HCT116 (cell line): ENCODE measurements around the gene NFIA. TPM values are rescaled to one million over a fixed set of nuclear protein-coding genes. Genes with fewer than 3 reads are reported as not detected.

ENCODE experiments used
- ATAC-seq: fragments of 200-7000 bp; cut with Tn5 transposase; 2 replicates; pipeline ENCODE4 v1.9.1; 2020; ENCODE audit warnings: mild to moderate bottlenecking, moderate library complexity
- BruUV-seq: library from RNA; stranded (reverse); fragments of 400-500 nt; replicated peaks from 2 replicates; lab custom pipeline; 2021; lab: Mats Ljungman, UMichigan
- CTCF ChIA-PET: fragments of 300-600 bp; sonication (Branson Sonifier 250); formaldehyde crosslinking; loops from one replicate; lab custom pipeline; 2021; ENCODE audit warnings: antibody characterized with exemption; lab: Charles Lee
- POLR2A ChIA-PET: fragments of 300-600, 350-600 bp; sonication (Branson Sonifier 250); formaldehyde crosslinking; loops from one replicate; lab custom pipeline; 2021; ENCODE audit warnings: antibody characterized with exemption; lab: Charles Lee
- RAD21 ChIA-PET, 2 experiments: fragments of 300-600 bp; sonication (Branson Sonifier 250); formaldehyde crosslinking; loops; one replicate each; lab custom pipeline; 2023; ENCODE audit warnings: low total read pairs in 2 of 2; ENCODE audit not compliant: uncharacterized antibody in 2 of 2, unreplicated experiment in 2 of 2, low non-redundant PET in 1 of 2; lab: Charles Lee
- DNase-seq: peaks from one replicate; pipeline ENCODE4 v3.0.0-alpha.2; 2010; ENCODE audit warnings: low read depth, low spot score
- H2AFZ ChIP-seq: fragments of 200-600 bp; shearing (Covaris generic), sonication (generic); 2 replicates; pipeline ENCODE4 v1.6.1; 2017; ENCODE audit warnings: low read depth, mixed run types, mixed read lengths, antibody characterized with exemption, low read length; ENCODE audit not compliant: poor library complexity, severe bottlenecking
- H3K27ac ChIP-seq: 2 replicates; pipeline ENCODE4 v1.5.1; 2012; ENCODE audit warnings: low read depth, low read length
- H3K27me3 ChIP-seq: fragments of 200-600 bp; sonication (generic); 2 replicates; pipeline ENCODE4 v1.6.1; 2016; ENCODE audit warnings: mixed run types, low read length, mixed read lengths; ENCODE audit not compliant: insufficient read depth
- H3K36me3 ChIP-seq, 2 experiments: fragments of 200-500 bp in 1 of 2; fragments of 200-600 bp in 1 of 2; sonication (Bioruptor generic) in 1 of 2; sonication (generic) in 1 of 2; 2 replicates each; pipeline versions ENCODE4 v1.5.1 to v1.6.1; 2014 to 2016; ENCODE audit warnings: low read length in 2 of 2, inconsistent platforms in 1 of 2, mixed read lengths in 1 of 2, mixed run types in 1 of 2; ENCODE audit not compliant: insufficient read depth in 2 of 2, control insufficient read depth in 1 of 2
- H3K4me1 ChIP-seq, 2 experiments: fragments of 200-600 bp in 1 of 2; sonication (generic) in 1 of 2; 2 replicates each; pipeline versions ENCODE4 v1.5.1 to v1.6.1; 2012 to 2017; ENCODE audit warnings: low read length in 2 of 2, inconsistent platforms in 1 of 2, mild to moderate bottlenecking in 1 of 2, mixed read lengths in 1 of 2, mixed run types in 1 of 2, moderate library complexity in 1 of 2; ENCODE audit not compliant: insufficient read depth in 2 of 2, control insufficient read depth in 1 of 2
- H3K4me2 ChIP-seq: fragments of 200-600 bp; sonication (generic); 2 replicates; pipeline ENCODE4 v1.6.1; 2017; ENCODE audit warnings: mixed run types, low read length, mixed read lengths
- H3K4me3 ChIP-seq, 2 experiments: fragments of 200-600 bp in 1 of 2; sonication (generic) in 1 of 2; replicated peaks in 1 of 2; 2 replicates each; pipeline ENCODE4 v1.5.1; 2011 to 2016; ENCODE audit warnings: low read length in 2 of 2, control low read depth in 1 of 2, low read depth in 1 of 2, mild to moderate bottlenecking in 1 of 2, mixed read lengths in 1 of 2, mixed run types in 1 of 2
- H3K79me2 ChIP-seq: fragments of 200-600 bp; sonication (generic); 2 replicates; pipeline ENCODE4 v1.6.1; 2017; ENCODE audit warnings: mild to moderate bottlenecking, mixed run types, low read length, moderate library complexity, mixed read lengths; ENCODE audit not compliant: insufficient read depth
- H3K9ac ChIP-seq: fragments of 200-600 bp; sonication (generic); 2 replicates; pipeline ENCODE4 v1.6.1; 2016; ENCODE audit warnings: low read length, mixed read lengths
- H3K9me2 ChIP-seq: fragments of 200-600 bp; sonication (generic), shearing (Covaris generic); 2 replicates; pipeline ENCODE4 v1.6.1; 2017; ENCODE audit warnings: mixed run types, mild to moderate bottlenecking, moderate library complexity; ENCODE audit not compliant: insufficient read depth
- H3K9me3 ChIP-seq, 2 experiments: fragments of 200-500 bp in 1 of 2; fragments of 200-600 bp in 1 of 2; sonication (Bioruptor generic) in 1 of 2; sonication (generic) in 1 of 2; 2 replicates each; pipeline ENCODE4 v1.6.1; 2014 to 2017; ENCODE audit warnings: low read length in 2 of 2, mixed read lengths in 2 of 2, inconsistent platforms in 1 of 2, low read depth in 1 of 2, mild to moderate bottlenecking in 1 of 2, mixed run types in 1 of 2, moderate library complexity in 1 of 2; ENCODE audit not compliant: control insufficient read depth in 1 of 2, insufficient read depth in 1 of 2
- H4K20me1 ChIP-seq: fragments of 200-600 bp; sonication (generic), shearing (Covaris generic); 2 replicates; pipeline ENCODE4 v1.6.1; 2017; ENCODE audit warnings: mixed run types, mild to moderate bottlenecking, moderate library complexity; ENCODE audit not compliant: insufficient read depth
- ATF3 ChIP-seq: IDR thresholded peaks from 2 replicates; pipeline ENCODE4 v1.6.1; 2012
- CTCF ChIP-seq, 3 experiments: fragments of 200-600 bp in 1 of 3; sonication (generic) in 1 of 3; IDR thresholded peaks in 2 of 3; conservative IDR thresholded peaks in 1 of 3; 2 replicates each; pipeline ENCODE4 v1.5.1; 2012 to 2017; ENCODE audit warnings: low read depth in 2 of 3, low read length in 2 of 3, antibody characterized with exemption in 1 of 3, borderline replicate concordance in 1 of 3, control low read depth in 1 of 3, mild to moderate bottlenecking in 1 of 3, mixed read lengths in 1 of 3, mixed run types in 1 of 3, moderate library complexity in 1 of 3; ENCODE audit not compliant: insufficient read depth in 1 of 3
- EGR1 ChIP-seq: IDR thresholded peaks from 2 replicates; pipeline ENCODE4 v1.6.1; 2012; ENCODE audit warnings: low read depth
- ELF1 ChIP-seq: IDR thresholded peaks from 2 replicates; pipeline ENCODE4 v1.6.1; 2012; ENCODE audit warnings: low read depth, borderline replicate concordance
- EZH2 ChIP-seq: fragments of 200-600 bp; sonication (generic); IDR thresholded peaks from 2 replicates; pipeline ENCODE4 v1.6.1; 2017; ENCODE audit warnings: antibody characterized with exemption, mixed run types
- EZH2phosphoT487 ChIP-seq: fragments of 200-600 bp; IDR thresholded peaks from 2 replicates; pipeline ENCODE4 v1.6.1; 2018; ENCODE audit warnings: antibody characterized with exemption, borderline replicate concordance
- FOSL1 ChIP-seq: IDR thresholded peaks from 2 replicates; pipeline ENCODE4 v1.6.1; 2012; ENCODE audit warnings: low read depth
- JUND ChIP-seq: IDR thresholded peaks from 2 replicates; pipeline ENCODE4 v1.6.1; 2012
- MAX ChIP-seq: IDR thresholded peaks from 2 replicates; pipeline ENCODE4 v1.6.1; 2012
- RAD21 ChIP-seq: IDR thresholded peaks from 2 replicates; pipeline ENCODE4 v1.6.1; 2012; ENCODE audit warnings: low read depth, mild to moderate bottlenecking
- SIN3A ChIP-seq: IDR thresholded peaks from 2 replicates; pipeline ENCODE4 v1.6.1; 2012; ENCODE audit warnings: low read depth
- SP1 ChIP-seq: IDR thresholded peaks from 2 replicates; pipeline ENCODE4 v1.6.1; 2012; ENCODE audit warnings: low read depth
- YY1 ChIP-seq: IDR thresholded peaks from 2 replicates; pipeline ENCODE4 v1.6.1; 2011; ENCODE audit warnings: low read length, low read depth, moderate library complexity, mild to moderate bottlenecking; ENCODE audit not compliant: insufficient replicate concordance; ENCODE audit errors: extremely low read depth
- ZBTB33 ChIP-seq: IDR thresholded peaks from 2 replicates; pipeline ENCODE4 v1.6.1; 2011; ENCODE audit warnings: mild to moderate bottlenecking, low read length, moderate library complexity; ENCODE audit not compliant: insufficient replicate concordance; ENCODE audit errors: extremely low read depth
- ZFX ChIP-seq: fragments of 450-650 bp; IDR thresholded peaks from 2 replicates; pipeline ENCODE4 v1.6.1; 2017
- ZNF274 ChIP-seq: fragments of 200-500 bp; sonication (Bioruptor generic); IDR thresholded peaks from 2 replicates; pipeline ENCODE4 v1.6.1; 2014; ENCODE audit warnings: mild to moderate bottlenecking, low read depth, low read length, inconsistent platforms
- intact Hi-C: fragments of 100-400 bp; cut with micrococcal nuclease; formaldehyde crosslinking; loops from 2 replicates; pipeline ENCODE4 v1.10.0; 2022
- total RNA-seq: library from RNA; stranded (reverse); gene quantifications from one replicate; pipeline ENCODE4 v1.2.1, GENCODE V29; 2021; ENCODE audit not compliant: unreplicated experiment

NFIA gene
- total RNA-seq, 1 experiment from 2014 or later: 17.2 TPM

- TF ChIP-seq MAX: no peak
- TF ChIP-seq ELF1: no peak
- no peak for TF ChIP-seq CTCF (IDR thresholded peaks at IDR 0.05 in 2 of 3, conservative IDR thresholded peaks at IDR 0.05 in 1 of 3; ENCODE audit: borderline replicate concordance in 1 of 3, insufficient read depth in 1 of 3, low read depth in 2 of 3, low read length in 2 of 3)
Observed at GRCh38 chr1:61444288-61444687, 361.9 kb downstream of the NFIA start (continued).

GRCh38 chr1:61445269-61445825, 363.0 kb downstream of the NFIA start:
- no peak overlapping the region for H3K4me3 ChIP-seq
- ATAC-seq (no peak), DNase-seq (no peak)
- RAD21 ChIA-PET: no interaction called here
- POLR2A ChIA-PET: no interaction called here
- H3K27ac ChIP-seq: no peak overlapping the region
- intact Hi-C loops: no loop called here
- H3K4me2 ChIP-seq: no peak overlapping the region
- no peak overlapping the region for H3K9ac ChIP-seq
- no peaks in the 10 kb centered on the region for H4K20me1 ChIP-seq
- no peak overlapping the region for H2AFZ ChIP-seq
- no TSS peak for BruUV-seq
- no peaks in the 10 kb centered on the region for H3K9me2 ChIP-seq
- TF ChIP-seq EGR1 (no peak), SP1 (no peak), RAD21 (no peak), SIN3A (no peak), ATF3 (no peak), ELF1 (no peak), ZFX (no peak), YY1 (no peak), JUND (no peak), ZNF274 (no peak), ZBTB33 (no peak), CTCF (IDR thresholded peaks at IDR 0.05 in 2 of 3, conservative IDR thresholded peaks at IDR 0.05 in 1 of 3; ENCODE audit: borderline replicate concordance in 1 of 3, insufficient read depth in 1 of 3, low read depth in 2 of 3, low read length in 2 of 3) (no peak), FOSL1 (no peak), EZH2 (no peak), EZH2phosphoT487 (no peak)
- H3K9me3 ChIP-seq: no peaks in the 10 kb centered on the region
- CTCF ChIA-PET: no interaction called here
- no peaks in the 10 kb centered on the region for H3K36me3 ChIP-seq
- no peaks in the 10 kb centered on the region for H3K27me3 ChIP-seq
- no peaks in the 10 kb centered on the region for H3K4me1 ChIP-seq
- no peaks in the 10 kb centered on the region for H3K79me2 ChIP-seq
